Activated CD4-positive, alpha-beta T cell treated with anti-CD3 and anti-CD28 coated beads, Interleukin-2, amount 10 ng/mL, durations not matched to agents 7 days and 5 days (primary cell): ENCODE results near the gene SEMA5B. TPM values are rescaled to one million over a fixed set of nuclear protein-coding genes. Genes with fewer than 3 reads are reported as not detected.

Experiments
- CTCF ChIA-PET: fragments of 350-600 bp; sonication (Branson Sonifier 250); formaldehyde crosslinking; loops from one replicate; lab custom pipeline; 2021; ENCODE audit warnings: antibody characterized with exemption; lab: Charles Lee
- POLR2A ChIA-PET: fragments of 350-600 bp; sonication (Branson Sonifier 250); formaldehyde crosslinking; loops from one replicate; lab custom pipeline; 2021; ENCODE audit warnings: antibody characterized with exemption; lab: Charles Lee
- DNase-seq: peaks from one replicate; pipeline ENCODE4 v3.0.0-alpha.2; 2020
- H3K27ac Mint-ChIP-seq: one replicate; pipeline ENCODE4 v1.8.0; 2021; ENCODE audit warnings: mild to moderate bottlenecking, moderate library complexity, mixed read lengths
- H3K27me3 Mint-ChIP-seq: one replicate; pipeline ENCODE4 v1.8.0; 2021; ENCODE audit warnings: mixed read lengths
- H3K36me3 Mint-ChIP-seq: one replicate; pipeline ENCODE4 v1.8.0; 2021; ENCODE audit warnings: low read depth, mixed read lengths
- H3K4me1 Mint-ChIP-seq: one replicate; pipeline ENCODE4 v1.8.0; 2021; ENCODE audit warnings: mixed read lengths
- H3K4me3 Mint-ChIP-seq: one replicate; pipeline ENCODE4 v1.8.0; 2021; ENCODE audit warnings: mild to moderate bottlenecking, moderate library complexity, mixed read lengths
- H3K9me3 Mint-ChIP-seq: one replicate; pipeline ENCODE4 v1.8.0; 2021; ENCODE audit warnings: mixed read lengths
- total RNA-seq, 2 experiments: library from RNA; stranded (reverse); gene quantifications; one replicate each; pipeline ENCODE4 v1.2.3, GENCODE V29; 2021

SEMA5B gene
- total RNA-seq, 2 experiments from 2014 or later: not detected

DNA sequence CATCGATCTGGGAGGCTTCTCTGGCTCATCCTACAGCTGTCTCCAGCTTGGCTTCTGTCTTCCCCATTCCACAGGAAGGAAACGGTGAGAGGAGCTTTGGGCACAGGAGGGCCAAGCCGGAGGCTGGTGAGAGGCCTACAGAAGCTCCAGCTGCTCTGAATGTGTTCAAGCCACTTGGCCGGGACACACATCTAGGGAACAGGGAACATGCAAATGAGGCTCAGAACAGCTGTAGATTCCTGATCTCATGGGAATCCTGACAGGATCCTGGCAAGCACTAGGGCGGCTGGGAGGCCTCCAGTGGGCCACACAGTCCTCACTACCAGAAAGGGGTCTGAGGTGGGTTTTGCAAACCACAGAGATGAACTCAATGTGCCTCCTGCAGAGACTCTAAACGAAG, 13.7 kb downstream of the SEMA5B start:
- no peaks in the 10 kb centered on the region for H3K36me3 Mint-ChIP-seq
- DNase-seq: no peak
- CTCF ChIA-PET: interaction anchor here (1.3 to 2.2 kb wide), 2 partner anchors 9 to 43 kb away, joined by 3 to 8 read pairs; no protein-coding TSS in a partner anchor
- no peaks in the 10 kb centered on the region for H3K9me3 Mint-ChIP-seq
- peaks cover 26% of the 10 kb centered on the region for H3K27me3 Mint-ChIP-seq
- POLR2A ChIA-PET: no interaction called here
- no peak overlapping the region for H3K4me3 Mint-ChIP-seq
- H3K27ac Mint-ChIP-seq: no peak overlapping the region
- no peaks in the 10 kb centered on the region for H3K4me1 Mint-ChIP-seq

DNA sequence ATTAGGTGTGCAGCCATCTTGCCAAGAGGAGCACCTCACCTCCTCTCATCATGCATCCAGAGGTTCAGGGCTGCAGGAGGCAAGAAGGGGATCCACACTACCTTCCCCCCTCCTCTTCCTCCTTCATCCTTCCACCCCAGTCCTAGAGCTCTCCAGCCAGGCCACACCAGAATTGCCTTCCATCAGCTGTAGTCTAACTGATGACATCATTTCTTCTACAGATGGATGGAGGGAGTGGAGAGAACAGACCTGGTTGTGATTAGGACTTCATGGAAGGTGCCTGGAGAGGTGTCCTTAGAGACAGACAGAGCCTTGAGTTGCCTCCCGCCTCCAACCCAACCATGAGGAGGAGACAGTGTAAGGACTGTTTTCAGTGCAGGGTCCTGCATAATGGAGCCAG, 14.9 kb downstream of the SEMA5B start:
- Mint-ChIP-seq H3K36me3 (no peaks in the 10 kb centered on the region), H3K9me3 (no peaks in the 10 kb centered on the region), H3K4me1 (no peaks in the 10 kb centered on the region), H3K27me3 (peaks cover 25% of the 10 kb centered on the region), H3K27ac (no peak overlapping the region), H3K4me3 (no peak overlapping the region)
- POLR2A ChIA-PET: no interaction called here
- CTCF ChIA-PET: interaction anchor here (2.2 kb wide), 1 partner anchor 10 kb away, joined by 8 read pairs; no protein-coding TSS in a partner anchor
- no peak for DNase-seq

GRCh38 chr3:123011447-123011846, 16.1 kb downstream of the SEMA5B start:
- no peaks in the 10 kb centered on the region for H3K9me3 Mint-ChIP-seq
- H3K4me3 Mint-ChIP-seq: no peak overlapping the region
- H3K36me3 Mint-ChIP-seq: no peaks in the 10 kb centered on the region
- H3K27me3 Mint-ChIP-seq: peaks cover 37% of the 10 kb centered on the region
- ChIA-PET CTCF (interaction anchor here (1.1 kb wide), 2 partner anchors 17 to 36 kb away, joined by 3 read pairs; no protein-coding TSS in a partner anchor), POLR2A (no interaction called here)
- DNase-seq: no peak
- H3K27ac Mint-ChIP-seq: no peak overlapping the region
- no peaks in the 10 kb centered on the region for H3K4me1 Mint-ChIP-seq

DNA sequence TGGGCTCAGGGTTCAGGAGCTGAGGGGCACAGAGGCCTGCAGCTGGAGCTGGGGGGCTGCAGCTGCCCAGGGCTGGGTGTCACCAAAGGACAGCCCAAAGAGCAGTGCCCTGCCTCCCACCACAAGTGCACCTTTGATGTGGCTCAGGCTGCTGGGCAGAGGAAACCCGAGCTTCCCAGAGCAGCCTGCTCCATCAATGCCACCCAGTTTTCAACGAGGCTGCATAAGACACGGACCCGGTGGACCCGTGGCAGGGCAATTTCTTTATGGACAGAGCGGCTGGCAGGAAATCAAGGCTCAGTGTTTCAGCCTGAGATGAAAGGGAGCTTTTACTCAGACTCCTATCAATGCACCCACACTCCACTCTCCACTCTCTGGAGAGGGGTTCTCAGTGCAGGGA, 18.7 kb downstream of the SEMA5B start:
- no peak for DNase-seq
- H3K36me3 Mint-ChIP-seq: no peaks in the 10 kb centered on the region
- no peak overlapping the region for H3K4me3 Mint-ChIP-seq
- no peaks in the 10 kb centered on the region for H3K9me3 Mint-ChIP-seq
- H3K4me1 Mint-ChIP-seq: no peaks in the 10 kb centered on the region
- ChIA-PET CTCF (no interaction called here), POLR2A (no interaction called here)
- H3K27ac Mint-ChIP-seq: no peak overlapping the region
- H3K27me3 Mint-ChIP-seq: peaks cover 54% of the 10 kb centered on the region

- POLR2A ChIA-PET: no interaction called here
- H3K27me3 Mint-ChIP-seq: peaks cover 67% of the 10 kb centered on the region
- no peak overlapping the region for H3K4me3 Mint-ChIP-seq
- no peaks in the 10 kb centered on the region for H3K9me3 Mint-ChIP-seq
- H3K27ac Mint-ChIP-seq: no peak overlapping the region
- CTCF ChIA-PET: no interaction called here
- DNase-seq: no peak
- peaks cover 4% of the 10 kb centered on the region for H3K4me1 Mint-ChIP-seq
- no peaks in the 10 kb centered on the region for H3K36me3 Mint-ChIP-seq
These were observed 21.0 kb downstream of the SEMA5B start for GRCh38 chr3:123006609-123007008.

DNA sequence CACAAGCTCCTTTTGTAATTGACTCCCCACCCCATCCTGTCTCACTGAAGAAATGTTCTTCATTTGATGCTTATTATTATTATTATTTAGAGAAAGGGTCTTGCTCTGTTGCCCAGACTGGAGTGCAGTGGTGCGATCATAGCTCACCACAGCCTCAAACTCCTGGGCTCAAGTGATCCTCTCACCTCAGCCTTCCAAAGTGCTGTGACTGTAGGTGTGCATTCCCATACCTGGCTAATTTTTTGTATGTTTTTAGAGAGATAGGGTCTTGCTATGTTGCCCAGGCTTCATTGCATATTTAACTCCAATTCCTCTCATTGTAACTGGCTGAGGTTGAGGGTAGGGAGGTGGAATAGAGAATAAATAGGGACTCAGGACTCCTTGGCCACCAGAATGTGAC, 22.3 kb downstream of the SEMA5B start:
- Mint-ChIP-seq H3K27me3 (peaks cover 70% of the 10 kb centered on the region), H3K9me3 (no peaks in the 10 kb centered on the region), H3K27ac (no peak overlapping the region), H3K4me1 (peaks cover 4% of the 10 kb centered on the region), H3K36me3 (no peaks in the 10 kb centered on the region), H3K4me3 (no peak overlapping the region)
- no peak for DNase-seq
- ChIA-PET CTCF (no interaction called here), POLR2A (no interaction called here)

DNA sequence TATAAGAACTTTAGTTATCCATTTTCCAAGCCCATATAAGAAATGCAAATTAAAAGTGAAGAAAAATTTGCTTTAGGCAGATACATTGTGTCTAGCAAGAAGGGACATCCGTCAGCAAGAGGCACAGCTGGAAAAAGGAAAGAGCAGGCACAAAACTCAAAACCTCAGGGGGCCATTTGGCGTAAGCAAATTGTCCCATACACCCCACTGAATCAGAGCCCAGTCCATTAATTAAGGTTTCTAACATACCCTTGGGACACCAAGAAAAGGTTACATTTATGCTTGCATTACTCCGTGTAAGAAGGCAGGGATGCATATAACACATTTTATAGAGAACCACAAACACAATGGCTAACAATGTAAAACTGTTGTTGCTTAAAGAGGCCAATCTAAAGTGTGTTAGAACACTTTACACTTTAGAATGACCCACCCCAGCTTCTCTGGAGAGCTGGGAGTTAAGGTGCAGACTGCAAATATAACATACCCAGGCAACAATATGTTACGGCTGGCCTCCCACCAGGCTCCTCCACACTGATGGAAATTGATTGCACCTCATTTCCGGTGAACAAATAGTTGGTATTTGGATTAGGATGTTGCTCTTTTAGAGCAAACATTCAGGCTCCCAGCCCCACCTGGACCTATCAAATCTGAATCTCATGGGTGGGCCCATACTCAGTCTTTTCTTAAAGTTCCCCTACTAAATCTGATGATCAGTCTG, 23.2 kb downstream of the SEMA5B start:
- H3K4me1 Mint-ChIP-seq: peaks cover 4% of the 10 kb centered on the region
- ChIA-PET POLR2A (no interaction called here), CTCF (no interaction called here)
- H3K4me3 Mint-ChIP-seq: no peak overlapping the region
- H3K27ac Mint-ChIP-seq: no peak overlapping the region
- H3K27me3 Mint-ChIP-seq: peaks cover 61% of the 10 kb centered on the region
- no peak for DNase-seq
- H3K9me3 Mint-ChIP-seq: no peaks in the 10 kb centered on the region
- H3K36me3 Mint-ChIP-seq: no peaks in the 10 kb centered on the region

DNA sequence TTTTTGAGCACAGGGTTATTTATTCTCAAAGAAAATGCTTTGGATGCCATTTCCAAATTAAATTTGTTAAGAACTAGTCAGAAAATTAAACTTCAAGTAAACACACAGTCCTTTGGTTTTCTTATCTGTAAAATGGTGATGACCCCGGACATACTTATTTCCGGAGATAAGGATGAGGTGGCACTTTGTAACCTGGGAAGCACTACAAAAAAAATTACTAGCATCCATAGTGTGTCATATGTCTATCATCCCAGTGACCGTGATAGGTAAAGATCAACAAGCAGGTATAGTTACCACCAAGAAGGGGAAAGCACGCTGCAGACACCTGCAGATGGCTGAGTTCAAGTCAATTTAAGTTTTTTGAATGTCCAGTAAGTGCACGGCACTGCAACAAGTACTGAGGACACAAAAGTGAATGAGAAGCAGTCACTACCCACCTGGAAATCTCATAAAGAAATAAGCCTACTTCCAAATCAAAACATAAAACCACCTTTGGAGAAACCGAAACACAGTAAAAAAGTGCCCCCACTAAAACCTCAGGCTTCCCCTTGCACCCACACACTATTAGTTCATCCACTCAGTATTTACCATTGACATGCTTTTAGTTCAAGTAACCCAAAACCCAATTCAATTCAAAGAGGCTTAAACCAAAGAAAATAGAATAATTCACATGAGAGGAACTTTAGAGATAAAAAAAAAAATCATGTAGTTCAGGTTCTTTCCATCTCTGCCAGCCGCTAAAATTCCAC, 24.6 kb downstream of the SEMA5B start:
- ChIA-PET CTCF (no interaction called here), POLR2A (no interaction called here)
- Mint-ChIP-seq H3K27me3 (peaks cover 52% of the 10 kb centered on the region), H3K4me1 (peaks cover 4% of the 10 kb centered on the region), H3K4me3 (no peak overlapping the region), H3K36me3 (no peaks in the 10 kb centered on the region), H3K9me3 (no peaks in the 10 kb centered on the region), H3K27ac (no peak overlapping the region)
- no peak for DNase-seq

DNA sequence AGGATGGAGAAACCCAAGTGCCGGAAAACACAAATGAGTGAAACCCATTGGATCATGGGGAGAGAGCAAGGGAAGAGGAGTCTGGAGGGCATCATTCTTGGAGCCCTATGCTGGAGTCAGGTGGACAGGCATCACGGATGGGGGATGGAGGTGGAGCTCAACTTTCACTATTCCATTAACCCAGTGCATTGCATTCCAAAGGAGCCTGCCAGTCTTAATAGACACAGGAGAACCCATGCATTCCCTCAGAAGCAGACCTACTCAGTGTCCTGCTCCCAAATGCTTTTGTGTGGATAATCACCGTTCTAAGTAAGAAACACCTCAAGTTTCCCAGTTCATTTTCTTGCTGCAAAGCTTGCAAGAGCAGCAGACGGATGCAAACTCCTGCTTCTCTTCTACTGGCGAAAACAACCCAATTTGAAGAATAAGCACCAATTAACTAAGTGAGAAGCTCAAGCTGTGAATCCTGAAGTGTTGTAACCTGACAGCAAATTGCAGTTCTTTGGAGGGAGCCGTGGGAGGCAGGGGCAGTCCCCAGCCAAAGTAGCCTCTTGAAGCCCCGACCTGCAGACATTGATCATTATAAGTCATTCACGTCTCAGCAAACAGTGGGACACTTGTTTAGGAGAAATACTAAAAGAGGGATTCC, 25.3 kb downstream of the SEMA5B start:
- H3K27ac Mint-ChIP-seq: no peak overlapping the region
- POLR2A ChIA-PET: no interaction called here
- H3K4me1 Mint-ChIP-seq: peaks cover 4% of the 10 kb centered on the region
- H3K36me3 Mint-ChIP-seq: no peaks in the 10 kb centered on the region
- CTCF ChIA-PET: no interaction called here
- H3K9me3 Mint-ChIP-seq: no peaks in the 10 kb centered on the region
- no peak overlapping the region for H3K4me3 Mint-ChIP-seq
- DNase-seq: no peak
- peaks cover 46% of the 10 kb centered on the region for H3K27me3 Mint-ChIP-seq

GRCh38 chr3:122998856-122999255, 28.7 kb downstream of the SEMA5B start:
- Mint-ChIP-seq H3K4me1 (peaks cover 4% of the 10 kb centered on the region), H3K27ac (no peak overlapping the region), H3K27me3 (peaks cover 22% of the 10 kb centered on the region), H3K4me3 (no peak overlapping the region), H3K36me3 (no peaks in the 10 kb centered on the region), H3K9me3 (no peaks in the 10 kb centered on the region)
- no peak for DNase-seq
- ChIA-PET CTCF (no interaction called here), POLR2A (no interaction called here)

DNA sequence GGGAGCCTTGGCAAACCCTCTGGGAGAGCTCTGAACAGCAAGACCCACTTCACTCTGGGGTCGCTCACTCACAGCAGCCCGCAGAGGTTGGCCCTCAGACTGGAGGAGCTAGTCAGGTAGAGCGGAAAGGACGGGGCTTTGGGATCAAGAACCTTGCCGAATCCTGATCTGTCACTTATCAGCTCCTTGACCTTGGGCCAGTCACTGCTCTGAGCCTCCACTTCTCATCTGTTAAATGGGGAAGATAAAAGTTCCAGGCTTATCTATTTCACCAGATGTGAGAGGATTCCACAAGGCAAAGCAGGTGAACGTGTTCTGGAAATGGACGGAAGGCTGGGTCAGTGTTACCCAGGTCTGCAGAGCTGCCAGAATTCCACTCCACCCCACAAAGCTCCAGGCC, 29.4 kb downstream of the SEMA5B start:
- ChIA-PET POLR2A (no interaction called here), CTCF (interaction anchor here (0.7 to 1.3 kb wide), 3 partner anchors 17 to 140 kb away, joined by 3 to 4 read pairs (median 3); no protein-coding TSS in a partner anchor)
- Mint-ChIP-seq H3K9me3 (no peaks in the 10 kb centered on the region), H3K4me3 (no peak overlapping the region), H3K27me3 (peaks cover 23% of the 10 kb centered on the region), H3K36me3 (no peaks in the 10 kb centered on the region), H3K27ac (no peak overlapping the region), H3K4me1 (peaks cover 4% of the 10 kb centered on the region)
- no peak for DNase-seq

- no peak overlapping the region for H3K4me3 Mint-ChIP-seq
- peaks cover 19% of the 10 kb centered on the region for H3K27me3 Mint-ChIP-seq
- no peaks in the 10 kb centered on the region for H3K36me3 Mint-ChIP-seq
- CTCF ChIA-PET: interaction anchor here (1.3 kb wide), 1 partner anchor 18 kb away, joined by 4 read pairs; no protein-coding TSS in a partner anchor
- POLR2A ChIA-PET: no interaction called here
- no peaks in the 10 kb centered on the region for H3K4me1 Mint-ChIP-seq
- DNase-seq: no peak
- no peak overlapping the region for H3K27ac Mint-ChIP-seq
- no peaks in the 10 kb centered on the region for H3K9me3 Mint-ChIP-seq
These were observed 31.5 kb downstream of the SEMA5B start for GRCh38 chr3:122996038-122996580.

DNA sequence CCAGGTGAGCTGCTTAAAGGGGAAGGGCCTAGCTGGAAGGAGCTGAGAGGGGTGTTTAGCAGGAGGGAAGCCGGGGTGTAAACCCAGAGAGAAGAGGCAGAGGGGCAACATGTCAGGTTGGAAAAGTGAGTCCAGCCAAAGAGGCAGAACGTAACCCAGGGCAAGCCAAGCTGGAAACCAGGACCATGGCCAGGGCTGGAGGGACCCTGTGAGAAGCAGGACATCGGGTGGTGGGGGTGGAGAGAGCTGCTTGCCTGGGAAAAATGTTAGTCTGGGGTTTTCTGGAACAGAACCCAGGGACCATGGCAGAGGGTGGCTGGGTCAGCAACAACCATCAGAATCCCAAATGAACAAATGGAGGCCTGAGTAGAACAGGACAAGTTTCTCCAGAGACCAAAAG, 32.6 kb downstream of the SEMA5B start:
- Mint-ChIP-seq H3K4me1 (no peaks in the 10 kb centered on the region), H3K9me3 (no peaks in the 10 kb centered on the region), H3K36me3 (no peaks in the 10 kb centered on the region), H3K4me3 (no peak overlapping the region), H3K27ac (no peak overlapping the region), H3K27me3 (peaks cover 30% of the 10 kb centered on the region)
- no peak for DNase-seq
- ChIA-PET CTCF (interaction anchor here (1.3 kb wide), 1 partner anchor 17 kb away, joined by 4 read pairs; no protein-coding TSS in a partner anchor), POLR2A (no interaction called here)
